B cell (primary cell): Measurements from ENCODE around the gene HDLBP.

Experiments
- CTCF ChIP-seq: fragments of 200-600 bp; IDR thresholded peaks from one replicate; pipeline ENCODE4 v1.8.0; 2022; ENCODE audit warnings: antibody characterized with exemption, mild to moderate bottlenecking
- EZH2 ChIP-seq: IDR thresholded peaks from 2 replicates; pipeline ENCODE4 v1.6.1; 2012; ENCODE audit warnings: borderline replicate concordance, low read depth, mild to moderate bottlenecking, moderate library complexity, low read length; ENCODE audit not compliant: insufficient read depth, poor library complexity, severe bottlenecking

- TF ChIP-seq CTCF (no peak), EZH2 (no peak)
Measured at GRCh38 chr2:241291153-241291552, 24.3 kb downstream of the HDLBP start.
